ENCODE measurements around the gene RPN2. TPM values are rescaled to one million over a fixed set of nuclear protein-coding genes. Genes with fewer than 3 reads are reported as not detected.

Gene RPN2
- 180 and 255 TPM in 2 replicates for total RNA-seq

DNA sequence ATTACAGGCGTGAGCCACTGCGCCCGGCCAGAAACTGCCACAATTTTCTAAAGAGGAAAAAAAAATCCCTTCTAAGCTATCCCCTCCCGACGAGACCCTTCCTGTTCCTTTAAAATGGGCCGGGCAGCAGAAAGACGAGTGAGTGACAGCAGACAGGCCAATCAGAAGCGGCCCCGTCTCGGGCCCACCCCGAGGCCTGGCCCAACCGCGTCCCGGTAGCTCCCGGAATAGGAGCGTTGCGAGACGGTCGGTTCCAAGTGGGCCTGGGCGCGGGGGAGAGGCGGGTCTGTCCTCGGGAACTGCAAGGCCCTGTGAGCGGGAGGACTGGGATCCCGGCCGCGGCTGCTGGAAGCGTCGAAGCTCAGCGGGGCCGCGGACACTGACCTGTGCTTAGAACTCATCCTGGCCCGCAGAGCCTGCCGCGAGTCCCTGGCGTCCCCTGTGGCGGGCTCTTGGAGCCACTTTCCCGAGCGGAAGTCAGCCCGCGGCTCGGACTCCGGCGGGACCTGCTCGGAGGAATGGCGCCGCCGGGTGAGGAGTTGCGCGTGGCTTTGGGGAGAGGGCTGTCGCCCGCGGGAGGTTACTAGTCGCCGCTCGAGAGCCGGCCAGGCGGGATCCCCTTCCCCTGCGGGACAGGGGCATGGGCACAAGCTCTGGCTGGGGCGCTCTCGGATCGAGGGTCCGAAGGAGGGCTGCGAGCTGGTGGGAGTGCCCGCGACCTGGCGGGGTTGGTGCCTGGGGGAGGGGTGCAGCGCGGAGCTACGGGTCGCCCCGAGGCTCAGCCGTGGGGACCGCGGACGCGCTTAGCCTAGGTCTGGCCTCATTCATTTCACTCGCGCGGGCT lies at the start of gene RPN2, which contains the start of gene MROH8:
RPN2 (plus strand) TSS at position 492 of the 844 bp plus-strand sequence; CDS start at position 519, 27 bp downstream.
MROH8 (minus strand) TSS at position 710 of the 844 bp plus-strand sequence.

DNA sequence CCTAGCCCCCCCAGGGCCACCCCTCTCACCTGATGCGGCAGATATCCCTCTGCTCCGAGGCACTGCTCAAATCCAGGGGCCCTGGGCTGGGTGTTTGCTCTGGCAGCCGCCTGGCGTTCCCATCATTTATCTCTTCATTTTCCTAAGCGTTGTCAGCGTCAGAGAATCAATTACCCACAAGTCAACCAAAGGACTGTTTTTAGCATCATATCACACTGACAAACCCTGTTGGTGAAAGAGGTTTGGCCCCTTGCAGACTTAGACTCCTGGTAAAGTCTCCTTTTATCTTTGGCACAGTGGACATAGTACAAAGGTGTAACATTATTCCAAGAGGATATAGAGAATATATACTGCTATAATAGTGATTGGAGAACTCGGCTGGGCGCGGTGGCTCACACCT lies 82.6 kb downstream of the RPN2 start, which contains the start of gene GHRH:
GHRH (minus strand) TSS at position 101 of the 400 bp plus-strand sequence. CDS start 4,925 bp downstream, outside the sequence.

Other genes starting within 250 kb of the RPN2 start
- gene SAMHD1, start 227.6 kb upstream of the RPN2 start, total RNA-seq, result 62.1 and 88.6 TPM in 2 replicates
- gene RBL1, start 83.3 kb upstream of the RPN2 start, total RNA-seq, result 1.4 and 5.4 TPM in 2 replicates
- 1.5 and 2.6 TPM in 2 replicates for gene MROH8, start 218 bp downstream of the RPN2 start, total RNA-seq
- gene GHRH, start 82.5 kb downstream of the RPN2 start, total RNA-seq, result not detected in 2 replicates
- 25.9 and 30.0 TPM in 2 replicates for gene MANBAL, start 110.3 kb downstream of the RPN2 start, total RNA-seq
- gene SRC, start 166.8 kb downstream of the RPN2 start, total RNA-seq, result 16.7 and 18.9 TPM in 2 replicates

Measured in pericardium fibroblast (primary cell).